PFSK-1 (cell line): ENCODE results near the gene YIF1B.

Experiments used
- FOXP2 ChIP-seq: optimal IDR thresholded peaks from 2 replicates; pipeline ENCODE3; 2011; ENCODE audit warnings: borderline replicate concordance, control low read depth, inconsistent platforms; ENCODE audit not compliant: insufficient read depth; ENCODE audit errors: extremely low read length, extremely low read depth
- POLR2AphosphoS5 ChIP-seq: IDR thresholded peaks from 2 replicates; pipeline ENCODE4 v1.6.1; 2012; ENCODE audit warnings: low read depth, mild to moderate bottlenecking, control low read depth, low read length, moderate library complexity
- SIN3A ChIP-seq: IDR thresholded peaks from 2 replicates; pipeline ENCODE4 v1.6.1; 2012; ENCODE audit warnings: mild to moderate bottlenecking, low read length, moderate library complexity, borderline replicate concordance; ENCODE audit not compliant: insufficient read depth
- TAF1 ChIP-seq: IDR thresholded peaks from 2 replicates; pipeline ENCODE4 v1.6.1; 2012; ENCODE audit warnings: low read length, control low read depth, borderline replicate concordance; ENCODE audit not compliant: insufficient read depth
- TF ChIP-seq, protein P1 (sequence below), 2 experiments: IDR thresholded peaks; 2 replicates each; pipeline versions ENCODE4 v1.6.1 to v1.8.0; 2011 to 2012; ENCODE audit warnings: low read depth in 2 of 2, low read length in 2 of 2, control low read depth in 1 of 2, inconsistent platforms in 1 of 2, mild to moderate bottlenecking in 1 of 2, moderate library complexity in 1 of 2; ENCODE audit not compliant: insufficient read depth in 1 of 2

YIF1B gene

GRCh38 chr19:38255383-38256014, 60.2 kb downstream of the YIF1B start:
- TF ChIP-seq, protein P1, sequence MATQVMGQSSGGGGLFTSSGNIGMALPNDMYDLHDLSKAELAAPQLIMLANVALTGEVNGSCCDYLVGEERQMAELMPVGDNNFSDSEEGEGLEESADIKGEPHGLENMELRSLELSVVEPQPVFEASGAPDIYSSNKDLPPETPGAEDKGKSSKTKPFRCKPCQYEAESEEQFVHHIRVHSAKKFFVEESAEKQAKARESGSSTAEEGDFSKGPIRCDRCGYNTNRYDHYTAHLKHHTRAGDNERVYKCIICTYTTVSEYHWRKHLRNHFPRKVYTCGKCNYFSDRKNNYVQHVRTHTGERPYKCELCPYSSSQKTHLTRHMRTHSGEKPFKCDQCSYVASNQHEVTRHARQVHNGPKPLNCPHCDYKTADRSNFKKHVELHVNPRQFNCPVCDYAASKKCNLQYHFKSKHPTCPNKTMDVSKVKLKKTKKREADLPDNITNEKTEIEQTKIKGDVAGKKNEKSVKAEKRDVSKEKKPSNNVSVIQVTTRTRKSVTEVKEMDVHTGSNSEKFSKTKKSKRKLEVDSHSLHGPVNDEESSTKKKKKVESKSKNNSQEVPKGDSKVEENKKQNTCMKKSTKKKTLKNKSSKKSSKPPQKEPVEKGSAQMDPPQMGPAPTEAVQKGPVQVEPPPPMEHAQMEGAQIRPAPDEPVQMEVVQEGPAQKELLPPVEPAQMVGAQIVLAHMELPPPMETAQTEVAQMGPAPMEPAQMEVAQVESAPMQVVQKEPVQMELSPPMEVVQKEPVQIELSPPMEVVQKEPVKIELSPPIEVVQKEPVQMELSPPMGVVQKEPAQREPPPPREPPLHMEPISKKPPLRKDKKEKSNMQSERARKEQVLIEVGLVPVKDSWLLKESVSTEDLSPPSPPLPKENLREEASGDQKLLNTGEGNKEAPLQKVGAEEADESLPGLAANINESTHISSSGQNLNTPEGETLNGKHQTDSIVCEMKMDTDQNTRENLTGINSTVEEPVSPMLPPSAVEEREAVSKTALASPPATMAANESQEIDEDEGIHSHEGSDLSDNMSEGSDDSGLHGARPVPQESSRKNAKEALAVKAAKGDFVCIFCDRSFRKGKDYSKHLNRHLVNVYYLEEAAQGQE (IDR thresholded peaks at IDR 0.05; ENCODE audit: insufficient read depth in 1 of 2, low read depth in 2 of 2, low read length in 2 of 2), result no peak
- no peak for TF ChIP-seq TAF1
- TF ChIP-seq FOXP2, result no peak
- TF ChIP-seq SIN3A, result no peak
- no peak for TF ChIP-seq POLR2AphosphoS5

DNA sequence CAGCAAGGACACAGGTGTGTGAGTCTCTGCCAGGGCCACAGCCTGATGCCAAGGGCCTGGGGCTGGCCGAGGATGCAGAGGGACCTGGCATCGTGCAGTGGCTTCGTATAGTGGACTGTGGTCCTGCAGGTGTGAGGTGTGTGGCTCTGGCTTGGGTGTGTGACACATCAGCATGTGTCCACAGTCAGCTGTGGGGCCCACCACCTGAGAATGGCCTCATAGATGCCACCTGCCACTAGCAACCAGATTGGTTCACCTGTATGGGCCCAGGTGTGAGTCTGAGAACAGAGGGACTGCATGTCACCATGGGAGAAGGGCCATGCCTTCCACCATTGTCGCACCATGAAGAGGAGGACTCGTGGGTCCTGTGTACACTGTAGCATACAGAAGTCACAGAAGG, 62.0 kb downstream of the YIF1B start:
- TF ChIP-seq FOXP2, result no peak
- no peak for TF ChIP-seq POLR2AphosphoS5
- TF ChIP-seq, protein P1 (IDR thresholded peaks at IDR 0.05; ENCODE audit: insufficient read depth in 1 of 2, low read depth in 2 of 2, low read length in 2 of 2), result no peak
